Activated CD8-positive, alpha-beta memory T cell treated with anti-CD3 and anti-CD28 coated beads, Interleukin-2, amount 50 U/mL, for 48 hours (primary cell): Measurements from ENCODE around the gene ATP8A1.
"Not testable (repeated sequence)": the region's sequence is repeated elsewhere in the genome, so short reads cannot be mapped to it uniquely, and the experiment has no call there.

Experiments
- DNase-seq: peaks from one replicate; pipeline ENCODE4 v3.0.0-alpha.2; 2020

Gene ATP8A1

DNA sequence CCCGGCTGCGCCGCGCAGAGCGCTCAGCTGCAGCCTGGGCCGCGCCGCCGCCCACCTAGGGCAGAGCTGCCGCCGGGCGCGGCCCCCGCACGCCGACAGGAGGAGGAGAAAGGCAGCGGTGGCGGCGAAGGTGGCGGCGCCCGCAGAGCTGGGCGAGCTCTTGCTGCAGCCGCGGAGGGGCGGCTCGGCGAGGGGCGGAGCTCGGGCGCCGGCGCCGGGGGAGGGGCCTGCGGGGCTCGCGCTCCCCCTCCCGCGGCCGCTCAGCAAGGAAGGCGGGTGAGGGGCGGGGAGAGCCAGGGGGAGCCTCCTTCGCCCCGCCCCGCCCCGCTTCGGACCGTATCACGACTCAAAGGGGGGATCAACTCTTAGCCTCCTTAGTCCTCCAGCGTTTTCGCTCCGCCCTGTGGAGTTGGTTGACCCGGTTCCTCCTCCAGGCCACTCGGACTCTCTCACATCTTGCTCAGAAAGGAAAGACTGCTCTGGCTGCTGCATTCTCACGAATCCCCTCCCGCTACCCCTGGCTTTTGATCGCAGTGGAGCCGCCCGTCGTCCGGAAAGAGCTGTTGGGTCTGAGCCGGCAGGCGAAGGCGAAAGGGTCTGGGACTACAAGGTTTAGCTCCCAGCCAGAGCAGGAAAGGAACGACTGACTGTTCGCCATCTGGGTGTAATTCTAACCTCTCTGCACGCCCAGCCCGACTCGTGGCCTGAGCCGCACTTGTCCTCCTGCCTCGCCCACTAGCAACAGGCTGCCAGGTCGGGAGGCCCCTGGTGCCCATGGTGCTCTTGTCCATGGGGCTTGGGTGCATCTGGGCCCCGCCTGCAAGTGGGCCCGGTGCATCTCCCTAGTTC is at the start of gene ATP8A1:
ATP8A1 (minus strand) TSS at position 162 of the 849 bp plus-strand sequence. CDS start 232 bp downstream, outside the sequence.
- DNase-seq = peak; percentile 94

DNA sequence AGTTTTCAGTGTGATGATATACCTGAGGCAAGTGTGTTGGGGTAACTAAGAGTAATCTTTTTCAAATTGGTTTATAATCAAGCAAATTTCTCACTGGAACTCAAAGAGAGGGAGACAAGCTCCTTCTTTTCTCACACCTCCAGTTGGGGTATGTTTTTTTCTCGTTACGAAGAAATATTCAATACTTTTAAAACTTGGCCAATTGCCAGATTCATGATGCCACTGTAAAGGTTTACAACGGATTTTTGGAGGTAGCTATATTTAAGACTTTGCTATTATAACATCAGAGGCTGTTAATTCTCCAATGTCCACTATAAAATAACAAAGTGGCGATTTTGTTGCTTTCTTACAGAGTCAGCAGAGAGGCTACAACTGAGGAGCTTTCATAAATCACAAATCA is 49.2 kb upstream of the ATP8A1 start:
- no peak for DNase-seq

DNA sequence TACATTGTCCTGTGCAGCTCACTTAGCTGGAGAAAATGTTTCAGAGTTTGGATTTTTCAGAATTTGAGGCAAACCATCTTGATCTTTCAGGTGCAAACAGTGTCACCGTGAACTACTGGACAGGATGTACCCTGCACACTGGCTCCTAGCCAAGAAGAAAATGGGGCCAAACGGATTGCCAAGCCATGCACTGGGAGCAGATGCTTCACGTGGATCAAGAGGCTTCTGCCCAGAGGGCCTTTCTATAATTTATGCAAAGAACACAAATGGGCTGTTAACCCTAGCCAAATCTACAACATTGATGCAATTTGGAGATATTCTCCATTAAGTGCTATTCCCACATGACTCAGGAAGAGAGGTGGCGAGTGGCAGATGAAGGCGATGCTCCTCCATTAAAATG is 46.9 kb upstream of the ATP8A1 start:
- DNase-seq = no peak

DNA sequence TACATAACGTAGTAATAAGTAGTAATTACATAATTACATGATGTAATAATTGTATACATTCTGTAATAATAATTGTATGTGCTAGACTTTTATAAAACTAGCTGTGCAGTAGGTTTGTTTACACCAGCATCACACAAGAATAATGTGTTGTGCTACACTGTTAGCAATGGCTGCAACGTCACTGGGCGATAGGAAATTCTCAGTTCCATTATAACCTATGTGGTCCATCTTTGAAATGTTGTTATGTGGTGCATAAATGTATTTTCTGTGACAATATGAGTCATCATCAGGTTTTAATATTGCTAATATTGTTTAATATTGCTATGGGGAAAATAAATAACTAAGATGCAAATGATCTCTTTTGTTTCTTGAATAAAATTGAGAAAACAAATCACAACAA is 46.0 kb upstream of the ATP8A1 start:
- DNase-seq = no peak

DNA sequence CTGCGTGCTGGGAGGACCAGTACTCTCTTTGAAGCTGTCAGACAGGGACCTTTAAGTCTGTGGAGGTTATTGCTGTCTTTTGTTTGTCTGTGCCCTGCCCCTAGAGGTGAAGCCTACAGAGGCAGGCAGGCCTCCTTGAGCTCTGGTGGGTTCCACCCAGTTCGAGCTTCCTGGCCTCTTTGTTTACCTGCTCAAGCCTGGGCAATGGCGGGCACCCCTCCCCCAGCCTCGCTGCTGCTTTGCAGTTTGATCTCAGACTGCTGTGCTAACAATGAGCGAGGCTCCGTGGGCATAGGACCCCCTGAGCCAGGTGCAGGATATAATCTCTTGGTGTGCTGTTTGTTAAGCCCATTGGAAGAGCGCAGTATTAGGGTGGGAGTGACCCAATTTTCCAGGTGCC is 44.9 kb upstream of the ATP8A1 start:
- not testable (repeated sequence) for DNase-seq

DNA sequence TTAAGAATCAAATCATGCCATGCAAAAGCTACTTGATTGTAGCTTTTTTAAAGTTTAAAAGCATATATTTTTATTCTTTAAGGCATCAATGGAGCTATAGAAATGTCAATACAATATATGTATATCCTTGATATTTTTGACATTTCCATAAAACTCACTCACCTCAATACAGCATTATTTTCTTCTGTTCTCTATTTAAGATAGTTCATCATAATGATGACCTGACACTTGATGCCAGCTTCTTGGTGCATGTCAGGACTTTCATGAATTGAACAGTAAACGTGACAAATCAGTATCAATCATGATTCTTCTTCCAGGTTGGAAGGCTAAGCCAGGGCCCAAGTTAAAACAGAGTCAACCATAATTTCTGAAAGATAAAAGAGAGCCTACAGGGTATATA is 33.6 kb upstream of the ATP8A1 start:
- DNase-seq = no peak

DNA sequence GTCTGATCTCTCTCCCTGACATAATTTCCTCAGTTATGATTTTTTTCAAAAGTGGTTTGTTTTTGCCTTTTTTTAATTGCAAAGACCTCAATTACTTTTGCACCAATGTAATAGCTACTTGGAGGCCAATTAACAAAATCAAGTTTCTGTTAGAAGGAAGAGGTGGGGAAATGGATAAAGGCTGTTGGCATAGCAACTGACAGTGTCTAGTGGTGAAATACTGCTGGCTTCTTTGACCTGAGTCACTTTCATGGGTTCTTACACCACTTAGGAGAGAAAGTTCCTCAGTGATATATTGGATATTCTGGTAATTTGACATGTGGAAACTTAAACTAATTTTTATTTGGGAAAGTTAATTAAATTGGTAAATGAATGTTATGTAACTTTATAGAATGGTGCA is 26.5 kb upstream of the ATP8A1 start:
- no peak for DNase-seq

DNA sequence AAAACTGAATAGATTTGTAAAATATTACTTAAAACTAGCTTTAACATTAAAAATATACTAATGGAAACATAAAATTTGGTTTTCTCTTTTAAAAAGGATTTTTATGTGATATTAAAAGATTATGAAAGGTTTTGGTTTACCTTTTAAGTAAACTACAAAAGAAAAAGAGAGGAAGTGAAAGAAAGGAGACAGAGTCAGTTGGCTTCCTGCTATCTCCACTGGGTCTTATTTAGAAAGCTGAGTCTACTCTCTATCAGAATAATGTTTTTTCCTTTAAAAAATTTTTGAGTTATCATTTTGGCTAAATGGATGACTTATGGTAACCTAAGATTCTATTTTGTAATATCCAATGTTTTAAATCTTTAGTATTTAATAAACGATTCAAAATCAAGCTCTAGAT is 21.6 kb upstream of the ATP8A1 start:
- DNase-seq = no peak

DNA sequence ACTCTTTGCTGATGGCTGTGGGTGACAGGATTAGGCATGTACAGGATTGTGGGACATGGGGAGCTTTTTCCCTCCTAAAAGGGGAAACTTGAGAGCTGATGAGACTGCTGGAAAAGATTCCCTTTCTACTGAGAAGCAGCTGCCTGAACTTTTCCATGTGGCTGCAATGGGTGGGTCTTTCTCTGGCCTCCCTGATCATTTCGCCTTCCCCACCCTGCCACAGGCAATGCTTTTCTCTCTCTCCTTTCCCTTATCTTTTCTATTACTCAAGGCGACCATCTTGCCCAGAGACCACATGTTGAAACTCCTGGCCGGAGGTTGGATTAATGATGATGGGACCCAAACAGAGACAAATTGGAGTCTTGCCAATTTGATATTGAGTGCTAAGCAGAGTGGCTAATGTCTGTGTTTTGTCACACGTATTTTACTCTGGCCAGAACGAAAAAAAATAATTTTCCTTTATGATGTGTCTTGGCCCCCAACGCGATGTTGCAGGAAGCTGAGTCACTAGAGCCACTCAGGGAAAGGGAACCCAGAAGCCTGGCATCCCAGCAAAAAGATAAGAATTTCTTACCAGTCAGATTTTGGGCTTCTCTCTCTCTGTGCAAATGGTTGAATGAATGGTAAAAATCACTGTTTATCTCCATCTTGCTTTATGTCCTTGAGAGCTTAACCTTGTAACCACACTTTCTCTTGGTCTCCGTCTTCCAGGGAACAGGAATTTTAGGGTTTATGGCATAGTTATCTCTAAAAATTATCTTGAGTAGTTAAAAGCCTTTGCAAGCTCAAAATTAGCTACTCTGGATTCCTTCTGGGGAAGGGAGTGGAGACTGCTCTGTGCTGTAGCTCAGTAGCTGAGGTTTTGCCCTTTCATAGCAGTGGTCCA is 19.4 kb upstream of the ATP8A1 start:
- no peak for DNase-seq

DNA sequence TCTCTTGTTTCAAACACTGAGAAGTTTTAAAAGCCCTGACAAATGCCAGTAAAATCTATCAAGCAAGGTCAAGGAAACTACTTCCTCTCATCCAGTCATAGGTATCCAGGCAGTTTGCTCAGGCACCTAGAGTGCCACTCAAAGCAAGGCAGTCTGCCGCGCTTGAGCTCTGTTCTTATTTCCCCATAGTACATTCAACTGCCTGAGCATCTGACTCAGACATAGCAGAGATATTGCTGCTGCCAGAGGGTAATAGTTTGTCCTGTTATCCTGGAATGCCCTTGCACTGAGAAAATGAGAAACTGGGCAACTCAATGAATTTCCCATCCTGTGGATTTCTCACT is 16.1 kb upstream of the ATP8A1 start:
- no peak for DNase-seq

DNA sequence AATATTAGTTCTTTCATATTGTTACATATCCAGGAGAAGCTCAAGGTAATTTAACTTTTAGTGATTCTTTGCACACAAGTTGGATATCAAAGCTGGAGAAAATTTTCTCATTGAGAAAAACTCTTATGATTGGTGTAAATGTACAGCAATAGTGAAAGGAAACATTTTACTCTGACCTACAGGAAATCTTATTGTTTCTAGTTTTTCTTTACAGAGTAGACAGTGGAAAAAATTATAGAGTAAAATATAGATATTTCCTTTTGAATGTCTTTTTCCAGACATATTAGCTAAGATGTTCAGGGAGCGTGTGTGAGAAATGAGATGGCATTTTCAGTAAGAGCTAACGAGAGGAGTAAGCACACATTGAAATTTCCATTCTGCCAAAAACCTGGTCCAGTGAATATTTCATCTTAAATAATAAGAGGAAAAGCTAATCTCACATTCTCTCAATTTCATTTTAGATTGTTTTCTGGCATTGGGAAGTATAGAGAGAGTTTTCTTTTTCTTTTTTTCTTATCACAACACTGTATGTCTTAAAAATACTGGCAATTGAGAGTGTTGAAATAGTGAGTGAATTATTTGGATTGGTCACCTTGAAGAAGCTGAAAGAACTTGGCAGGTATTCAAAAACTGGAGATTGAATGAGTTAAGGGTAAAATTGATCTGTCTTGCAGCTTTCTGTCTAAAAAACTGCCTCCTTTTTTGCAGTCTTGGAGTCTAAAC is 15.6 kb upstream of the ATP8A1 start:
- DNase-seq = no peak

DNA sequence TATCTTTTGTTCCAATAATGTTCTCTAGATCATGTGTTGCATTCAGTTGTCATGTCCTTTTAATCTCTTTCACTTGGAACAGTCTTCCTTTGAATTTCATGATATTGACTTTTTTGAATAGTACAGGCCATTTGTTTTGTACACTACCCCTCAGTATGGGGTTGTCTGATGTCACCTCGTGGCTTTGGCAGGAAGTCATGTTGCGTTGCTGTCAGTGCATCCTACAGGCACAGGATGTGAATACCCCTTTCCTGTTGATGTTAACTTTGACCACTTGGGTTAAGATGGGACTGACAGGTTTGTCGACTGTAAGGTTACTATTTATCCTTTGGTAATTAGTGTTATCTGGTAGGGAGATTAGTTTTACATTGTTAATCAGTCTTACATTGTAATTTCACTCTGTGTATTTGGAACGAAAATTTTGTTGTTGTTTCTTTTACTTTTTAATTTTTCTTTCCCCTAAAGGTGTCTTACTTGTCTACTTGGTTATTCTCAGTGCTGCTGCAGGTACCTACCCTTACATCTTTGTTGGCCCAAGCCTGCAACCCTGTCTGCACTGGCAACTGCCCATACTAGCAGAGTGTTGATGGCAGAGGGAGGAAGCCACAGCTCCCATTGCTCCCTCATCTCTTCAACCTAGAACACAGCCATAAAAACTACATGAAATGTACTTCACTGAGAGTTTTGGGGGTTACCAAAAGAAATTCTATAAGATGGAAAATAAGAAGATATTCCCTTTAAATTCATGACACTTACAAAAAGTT is 14.7 kb upstream of the ATP8A1 start:
- DNase-seq = no peak

DNA sequence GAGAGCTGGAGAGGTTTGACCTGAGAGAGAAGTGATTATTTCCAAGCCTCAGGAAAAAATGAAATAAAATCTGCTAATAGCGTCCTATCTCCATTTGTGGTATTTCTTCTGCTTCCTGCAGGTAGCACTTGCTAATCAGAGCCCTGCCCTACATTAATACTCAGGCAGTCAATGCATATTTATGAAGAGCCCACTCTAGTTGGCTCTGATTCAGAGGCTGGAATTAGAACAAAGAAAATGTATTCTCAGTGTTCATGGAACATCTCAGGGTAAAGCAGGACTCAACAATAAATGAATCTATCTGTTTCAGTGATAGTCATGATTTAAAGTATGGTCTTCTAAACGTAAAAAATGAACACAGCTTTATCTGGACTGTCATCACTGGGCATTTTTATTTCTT is 1.4 kb upstream of the ATP8A1 start:
- DNase-seq = no peak

DNA sequence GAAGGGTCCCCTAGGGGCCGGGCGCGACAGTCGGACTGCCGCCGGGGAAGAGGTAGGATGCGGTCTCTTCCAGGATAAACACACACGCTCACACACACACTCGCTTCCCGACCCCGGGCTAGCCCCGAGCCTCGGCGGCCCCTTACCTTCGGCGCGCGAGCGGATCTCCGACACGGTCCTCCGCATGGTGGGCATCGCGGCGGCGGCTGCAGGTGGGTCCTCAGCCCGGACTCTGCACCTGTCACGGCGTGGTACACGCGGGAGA is 294 bp downstream of the ATP8A1 start:
- DNase-seq = no peak

DNA sequence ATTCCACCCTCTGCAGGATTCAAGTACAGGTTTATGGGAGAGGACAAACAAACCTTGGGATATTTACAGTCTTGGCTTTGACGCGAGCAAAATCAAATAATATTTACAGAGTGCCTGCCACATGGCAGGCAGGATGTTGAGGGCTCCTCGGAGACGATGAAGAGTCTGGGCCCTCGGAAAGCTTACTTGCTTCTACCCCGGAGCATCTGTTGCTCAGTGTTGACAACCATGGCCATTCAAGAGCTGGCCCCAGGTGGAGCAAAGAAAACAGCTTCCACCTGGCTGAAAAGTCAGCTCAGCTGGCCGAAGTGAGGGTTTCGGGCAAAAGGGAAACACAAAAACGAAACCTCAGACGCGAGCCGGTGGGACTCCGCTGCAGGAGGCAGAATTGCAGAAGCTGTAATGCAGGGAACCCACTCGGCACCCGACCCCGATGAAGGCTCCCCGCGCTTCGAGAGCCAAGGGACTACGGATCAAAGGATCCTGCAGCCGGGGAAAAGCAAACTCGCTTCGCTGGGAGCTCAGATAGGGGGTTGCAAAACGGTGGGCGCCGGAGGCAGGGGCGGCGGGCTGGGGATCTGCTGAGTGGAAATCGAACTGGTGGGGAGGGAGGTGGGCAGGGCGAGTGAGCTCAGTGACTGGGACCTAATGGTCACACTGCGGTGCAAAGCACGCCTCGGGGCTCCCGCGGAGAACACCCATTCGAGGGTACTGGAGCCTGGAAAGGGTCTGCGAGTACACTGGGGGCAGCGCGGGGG is 805 bp downstream of the ATP8A1 start:
- peak; percentile 76 for DNase-seq

DNA sequence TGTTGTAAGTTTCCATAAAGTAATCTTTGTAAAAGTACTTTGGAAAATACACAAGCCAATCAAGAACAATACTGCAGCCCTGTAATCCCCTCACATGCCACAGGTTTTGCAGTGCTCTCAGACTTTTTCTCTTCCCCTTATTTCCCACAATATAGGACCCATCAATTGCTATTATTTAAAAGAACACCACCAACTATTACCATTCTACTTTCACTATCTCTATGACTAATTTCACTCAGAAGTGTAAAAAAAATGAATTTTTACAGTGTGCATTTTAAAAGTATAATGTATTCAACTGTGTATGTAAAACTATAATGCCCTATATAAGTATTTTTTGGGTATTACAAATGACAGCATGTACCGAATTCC is 1.7 kb downstream of the ATP8A1 start:
- no peak for DNase-seq

DNA sequence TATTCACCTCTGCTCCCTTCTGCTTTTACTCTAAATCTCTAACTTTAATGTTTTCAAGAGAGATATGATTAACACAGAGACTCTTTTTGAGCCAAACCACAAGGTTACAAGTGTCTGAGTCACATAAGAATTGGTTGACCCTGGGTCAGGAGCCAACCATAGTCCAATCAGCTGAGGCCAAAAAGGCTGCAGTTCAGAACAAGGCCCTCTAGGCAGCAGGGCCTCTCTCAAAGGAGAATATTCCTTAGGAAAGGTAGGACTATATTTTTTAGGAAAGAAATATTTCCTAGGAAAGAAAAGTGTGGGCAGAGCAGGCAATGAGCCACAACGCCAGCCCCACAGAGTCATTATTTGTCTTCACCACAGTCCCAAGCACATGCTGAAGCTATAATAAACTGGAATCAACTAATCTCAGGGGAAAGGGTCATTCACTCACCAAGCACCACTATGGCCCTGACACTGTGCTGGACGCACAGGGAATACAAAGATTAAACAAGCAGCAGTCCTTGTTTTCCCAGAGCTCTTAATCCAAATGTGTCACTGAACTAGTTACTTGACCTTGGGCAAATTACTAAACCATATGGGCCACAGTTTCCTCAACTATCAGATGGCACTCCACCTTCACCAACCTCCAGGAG is 2.2 kb downstream of the ATP8A1 start:
- no peak for DNase-seq

DNA sequence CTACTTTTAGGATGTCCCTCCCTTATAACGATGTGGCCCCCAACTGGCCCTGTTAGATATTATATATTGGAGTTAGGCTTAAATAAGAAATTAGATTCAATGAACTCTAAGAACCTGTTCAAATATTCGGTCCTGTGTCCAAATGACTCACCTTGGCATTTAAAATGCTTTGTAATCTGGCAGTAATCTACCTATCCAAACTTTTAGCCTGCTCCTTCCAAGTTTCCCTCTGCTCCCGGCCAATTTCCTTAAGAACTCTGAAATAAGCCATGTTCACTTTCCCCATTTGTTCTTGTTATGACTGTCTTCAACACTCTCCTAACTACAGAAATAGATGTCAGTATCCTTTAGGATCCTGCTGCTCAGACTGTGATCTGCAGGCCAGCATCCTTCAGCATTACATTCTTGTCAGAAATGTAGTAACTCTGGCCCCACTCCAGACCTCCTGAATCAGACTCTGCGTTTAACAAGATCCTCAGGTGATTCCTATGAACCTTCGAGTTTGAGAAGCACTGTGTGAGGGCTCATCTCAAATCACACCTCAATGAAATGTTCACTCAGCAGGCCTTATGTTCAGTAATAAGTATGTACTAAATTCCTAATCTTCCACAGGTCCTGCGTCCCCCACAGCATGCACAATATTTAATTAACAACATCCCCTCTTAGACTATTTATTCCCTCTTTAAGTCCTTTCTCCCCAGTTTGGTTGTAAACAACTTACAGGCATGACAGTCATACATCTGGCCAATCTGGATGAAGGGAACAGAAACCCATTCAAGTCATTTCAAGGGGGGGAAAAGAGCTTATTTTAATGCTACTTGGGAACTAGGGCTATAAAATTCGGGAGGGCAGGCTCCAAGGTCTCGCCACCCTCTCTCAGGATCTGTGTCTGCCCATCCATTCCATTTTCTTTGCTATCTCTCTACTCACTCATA is 3.0 kb downstream of the ATP8A1 start:
- no peak for DNase-seq

DNA sequence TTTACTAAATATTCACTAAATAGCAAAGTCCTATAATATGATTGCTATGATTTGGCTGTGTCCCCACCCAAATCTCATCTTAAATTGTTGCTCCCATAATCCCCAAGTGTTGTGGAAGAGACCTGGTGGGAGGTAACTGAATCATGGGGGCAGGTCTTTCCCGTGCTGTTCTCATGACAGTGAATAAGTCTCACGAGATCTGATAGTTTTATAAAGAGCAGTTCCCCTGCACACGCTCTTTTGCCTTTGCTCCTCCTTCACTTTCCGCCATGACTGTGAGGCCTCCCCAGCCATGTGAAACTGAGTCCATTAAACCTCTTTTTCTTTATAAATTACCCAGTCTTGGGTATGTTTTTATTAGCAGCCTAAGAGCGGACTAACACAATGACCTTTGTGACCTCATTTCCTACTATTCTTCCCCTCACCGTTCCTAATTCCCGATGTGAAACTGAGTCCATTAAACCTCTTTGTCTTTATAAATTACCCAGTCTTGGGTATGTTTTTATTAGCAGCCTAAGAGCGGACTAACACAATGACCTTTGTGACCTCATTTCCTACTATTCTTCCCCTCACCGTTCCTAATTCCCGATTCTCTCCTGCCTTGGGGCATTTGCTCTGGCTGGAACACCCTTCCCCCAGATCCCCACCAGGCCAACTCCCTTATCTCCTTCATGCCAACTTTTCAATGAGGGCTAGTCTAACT is 4.2 kb downstream of the ATP8A1 start:
- not testable (repeated sequence) for DNase-seq

DNA sequence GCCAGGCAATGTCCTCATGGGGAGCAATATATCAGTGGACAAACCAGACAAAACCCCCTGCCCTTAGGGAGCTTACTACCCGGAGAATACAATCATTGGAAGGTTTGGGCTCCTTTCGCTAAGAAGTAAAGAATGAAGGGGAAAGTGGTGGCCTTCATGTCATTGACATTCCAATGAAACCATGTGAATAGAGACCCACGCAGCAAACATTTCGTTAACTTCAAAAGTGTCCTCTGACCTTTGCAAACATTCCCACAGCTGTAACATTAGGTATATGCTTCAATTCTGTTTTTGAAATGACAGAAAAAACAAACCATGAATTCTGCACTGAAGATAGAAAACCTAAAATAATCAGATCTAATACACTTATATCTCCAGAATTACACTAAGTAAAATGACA is 7.0 kb downstream of the ATP8A1 start:
- no peak for DNase-seq
